VCaP (cell line): ENCODE measurements around the gene RHBDL1.
A peak's percentile ranks its signal among the peaks of the same experiment; 100 is the strongest.

Experiments used
- H3K27ac ChIP-seq: fragments of 450-650 bp; 2 replicates; pipeline ENCODE4 v1.5.1; 2017
- TF ChIP-seq, protein P1 (sequence below): fragments of 450-650 bp; conservative IDR thresholded peaks from 2 replicates; pipeline ENCODE4 v1.5.1; 2017; ENCODE audit warnings: mild to moderate bottlenecking, moderate library complexity

The RHBDL1 gene

DNA sequence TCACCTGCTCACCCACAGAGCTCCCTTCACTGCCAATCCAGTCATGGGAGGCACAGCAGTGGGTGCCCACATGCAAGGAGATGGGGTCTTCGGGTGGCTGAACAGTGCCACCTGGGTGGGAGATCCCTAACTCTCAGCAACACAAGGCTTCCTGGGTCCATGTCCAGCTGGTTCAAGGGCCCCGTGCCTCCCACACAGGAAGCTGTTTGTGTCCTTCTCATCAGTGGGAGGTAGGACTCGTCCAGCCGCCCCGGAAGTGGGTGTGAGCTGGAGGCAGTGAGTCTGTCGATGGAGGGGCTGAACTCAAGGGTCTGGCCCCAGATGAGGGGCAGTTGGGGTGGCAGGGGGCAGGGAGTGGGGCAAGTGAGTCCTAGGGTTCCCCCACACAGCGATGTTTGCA, 28.6 kb downstream of the RHBDL1 start:
- TF ChIP-seq, protein P1, sequence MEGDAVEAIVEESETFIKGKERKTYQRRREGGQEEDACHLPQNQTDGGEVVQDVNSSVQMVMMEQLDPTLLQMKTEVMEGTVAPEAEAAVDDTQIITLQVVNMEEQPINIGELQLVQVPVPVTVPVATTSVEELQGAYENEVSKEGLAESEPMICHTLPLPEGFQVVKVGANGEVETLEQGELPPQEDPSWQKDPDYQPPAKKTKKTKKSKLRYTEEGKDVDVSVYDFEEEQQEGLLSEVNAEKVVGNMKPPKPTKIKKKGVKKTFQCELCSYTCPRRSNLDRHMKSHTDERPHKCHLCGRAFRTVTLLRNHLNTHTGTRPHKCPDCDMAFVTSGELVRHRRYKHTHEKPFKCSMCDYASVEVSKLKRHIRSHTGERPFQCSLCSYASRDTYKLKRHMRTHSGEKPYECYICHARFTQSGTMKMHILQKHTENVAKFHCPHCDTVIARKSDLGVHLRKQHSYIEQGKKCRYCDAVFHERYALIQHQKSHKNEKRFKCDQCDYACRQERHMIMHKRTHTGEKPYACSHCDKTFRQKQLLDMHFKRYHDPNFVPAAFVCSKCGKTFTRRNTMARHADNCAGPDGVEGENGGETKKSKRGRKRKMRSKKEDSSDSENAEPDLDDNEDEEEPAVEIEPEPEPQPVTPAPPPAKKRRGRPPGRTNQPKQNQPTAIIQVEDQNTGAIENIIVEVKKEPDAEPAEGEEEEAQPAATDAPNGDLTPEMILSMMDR, result no peak
- peak overlapping the region; percentile 87 for H3K27ac ChIP-seq

GRCh38 chr16:704552-705380, 29.3 kb downstream of the RHBDL1 start:
- TF ChIP-seq, protein P1, result no peak
- peak overlapping the region; percentile 87 for H3K27ac ChIP-seq

DNA sequence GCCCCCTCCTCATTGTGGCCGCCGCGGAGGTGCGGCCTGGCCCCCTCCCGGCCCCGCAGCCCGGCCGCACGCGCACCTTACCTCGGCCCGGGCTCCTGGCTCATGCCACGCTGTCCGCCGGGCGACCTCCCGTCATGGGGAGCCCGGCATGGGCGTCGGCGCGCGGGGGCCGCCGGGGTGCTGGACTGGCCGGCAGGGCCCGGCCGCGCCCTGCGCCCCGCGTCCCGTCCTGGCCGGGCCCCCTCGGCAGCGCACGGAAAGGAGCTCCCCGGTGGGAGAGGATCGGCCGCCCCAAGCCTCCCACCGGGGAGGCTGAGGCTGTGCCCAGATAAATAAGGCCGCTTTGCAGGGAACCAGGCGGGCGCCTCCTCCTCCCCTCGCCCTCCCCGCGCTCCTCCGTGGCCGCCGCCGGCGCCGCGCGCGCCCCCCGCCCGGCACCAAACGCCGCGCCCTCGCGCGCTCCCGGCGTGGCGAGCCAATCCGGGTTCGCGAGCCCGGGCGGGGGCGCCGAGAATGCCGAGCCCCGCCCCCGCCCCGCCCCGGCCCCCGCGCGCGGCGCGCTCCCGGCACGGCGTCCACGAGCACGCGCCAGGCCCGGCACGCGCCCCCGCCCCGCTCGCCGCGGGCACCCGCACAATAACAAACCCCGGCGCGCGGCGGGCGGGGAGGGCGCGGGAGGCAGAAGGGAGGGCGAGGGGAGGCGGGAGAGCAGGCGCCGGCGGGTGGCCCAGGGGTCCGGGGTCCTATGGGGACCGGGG, 30.1 kb downstream of the RHBDL1 start, which contains the start of gene FBXL16:
TSS of gene FBXL16 (minus strand) at position 371 of the 758 bp plus-strand sequence. CDS start 8,396 bp downstream, outside the sequence.
- H3K27ac ChIP-seq, result peak within 1 kb of the TSS; percentile 87
- TF ChIP-seq, protein P1, result no peak

- peak overlapping the region; percentile 87 for H3K27ac ChIP-seq
- TF ChIP-seq, protein P1, result no peak
Observed at GRCh38 chr16:706189-707061, 31.0 kb downstream of the RHBDL1 start.

DNA sequence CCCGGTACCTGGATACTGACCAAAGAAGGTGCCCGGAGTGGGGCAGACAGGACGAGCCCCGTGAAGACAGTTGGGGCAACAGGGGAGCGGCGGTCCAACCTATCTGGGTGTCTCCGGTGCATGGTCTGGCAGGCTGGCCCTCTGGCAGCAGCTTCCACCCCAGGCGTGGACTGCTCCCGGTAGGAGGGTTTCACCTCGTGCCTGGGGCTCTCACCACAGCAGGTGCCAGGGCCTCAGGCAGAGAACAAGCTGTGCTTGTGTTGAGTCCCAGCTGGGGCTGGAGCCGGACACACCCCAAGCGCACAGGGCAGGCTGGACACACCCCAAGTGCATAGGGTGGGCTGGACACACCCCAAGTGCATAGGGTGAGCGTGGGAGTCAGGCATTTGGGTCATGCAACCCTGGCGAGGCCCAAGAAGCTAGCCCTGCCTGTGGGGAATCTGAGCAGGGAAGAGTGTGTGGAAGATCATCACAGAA, 31.6 kb downstream of the RHBDL1 start:
- no peak overlapping the region for H3K27ac ChIP-seq

DNA sequence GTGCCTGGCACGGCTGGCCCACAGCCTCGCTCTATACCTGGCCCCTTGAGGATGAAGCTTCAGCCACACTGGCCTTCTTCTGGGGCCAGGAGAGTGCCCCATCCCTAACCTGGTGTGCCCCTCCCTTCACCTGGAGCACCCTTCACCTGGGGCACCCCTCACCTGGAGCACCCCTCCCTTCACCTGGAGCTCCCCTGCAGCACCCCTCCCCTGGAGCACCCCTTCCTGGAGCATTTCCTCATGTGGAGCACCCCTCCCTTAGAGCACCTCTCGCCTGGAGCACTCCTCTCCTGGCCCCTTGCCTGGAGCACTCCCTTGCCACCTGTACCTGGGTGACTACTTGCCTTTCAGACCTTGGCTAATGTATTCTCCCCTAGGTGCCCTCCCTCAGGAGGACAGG, 32.5 kb downstream of the RHBDL1 start:
- no peak overlapping the region for H3K27ac ChIP-seq
- TF ChIP-seq, protein P1, result no peak

More for the DNA sequence above, 31.6 kb downstream of the RHBDL1 start:
- TF ChIP-seq, protein P1, result no peak
